HepG2 (cell line): ENCODE results near the gene BRCA2. TPM values are rescaled to one million over a fixed set of nuclear protein-coding genes. Genes with fewer than 3 reads are reported as not detected.

Source experiments
- ATRX ChIP-seq: sonication (generic); formaldehyde crosslinking; IDR thresholded peaks from 2 replicates; pipeline ENCODE4 v1.4.0; 2020; ENCODE audit warnings: missing genetic modification reagents, borderline replicate concordance
- BCL3 ChIP-seq: sonication (generic); formaldehyde crosslinking; IDR thresholded peaks from 2 replicates; pipeline ENCODE4 v1.5.1; 2020; ENCODE audit warnings: mild to moderate bottlenecking, missing genetic modification reagents, moderate library complexity
- CREB3 ChIP-seq: sonication (generic); formaldehyde crosslinking; IDR thresholded peaks from 2 replicates; pipeline ENCODE4 v1.5.0; 2020; ENCODE audit warnings: missing genetic modification reagents
- MLXIP ChIP-seq: sonication (generic); formaldehyde crosslinking; IDR thresholded peaks from 2 replicates; pipeline ENCODE4 v1.9.0; 2021; ENCODE audit warnings: missing genetic modification reagents, borderline replicate concordance
- RCOR2 ChIP-seq: IDR thresholded peaks from 2 replicates; pipeline ENCODE4 v1.6.1; 2016; ENCODE audit warnings: missing biosample characterization, missing genetic modification reagents
- ZNF558 ChIP-seq: sonication (generic); formaldehyde crosslinking; IDR thresholded peaks from 2 replicates; pipeline ENCODE4 v1.9.0; 2022; ENCODE audit warnings: mild to moderate bottlenecking, missing genetic modification reagents, borderline replicate concordance
- ZNF563 ChIP-seq: sonication (generic); formaldehyde crosslinking; IDR thresholded peaks from 2 replicates; pipeline ENCODE4 v1.8.0; 2022; ENCODE audit warnings: mild to moderate bottlenecking, moderate library complexity, missing genetic modification reagents
- ZSCAN22 ChIP-seq: sonication (generic); formaldehyde crosslinking; IDR thresholded peaks from 2 replicates; pipeline ENCODE4 v1.4.0; 2020; ENCODE audit warnings: mild to moderate bottlenecking, missing genetic modification reagents
- polyA plus RNA-seq, 8 experiments: library from polyadenylated mRNA; depleted of rRNA in 3 of 8; stranded (reverse) in 7 of 8; unstranded in 1 of 8; fragments of >200 nt; fragmentation: Illumina TruSeq in 4 of 8; extraction: Trizol in 4 of 8; gene quantifications; 2 replicates each; pipeline versions ENCODE4 v1.2.1 to v1.2.3, GENCODE V29; 2011 to 2016; ENCODE audit warnings: low read depth in 4 of 8, missing spikeins in 1 of 8, mixed read lengths in 1 of 8; ENCODE audit not compliant: insufficient read depth in 1 of 8
- total RNA-seq, 5 experiments: library from RNA; depleted of rRNA; stranded (reverse); fragments of >200 nt; fragmentation: Illumina TruSeq; extraction: Trizol; gene quantifications; 2 replicates each; pipeline ENCODE4 v1.2.3, GENCODE V29; 2016; ENCODE audit warnings: low read depth in 1 of 5

BRCA2 gene
- total and polyA plus RNA-seq, 2 of the 13 experiments (the other 11 are each of a cell fraction or from before 2014, with no cell fraction given): 3.1 to 24.6 TPM

GRCh38 chr13:32425158-32425557, 109.8 kb downstream of the BRCA2 start (continued):
- no peak for TF ChIP-seq MLXIP (CRISPR knock-in tag)
- no peak for TF ChIP-seq ZSCAN22
- TF ChIP-seq BCL3: no peak
- TF ChIP-seq RCOR2 (CRISPR knock-in tag): no peak
- no peak for TF ChIP-seq ZNF563 (CRISPR knock-in tag)
- no peak for TF ChIP-seq ZNF558 (CRISPR knock-in tag)
- TF ChIP-seq CREB3 (CRISPR knock-in tag): no peak
- TF ChIP-seq ATRX (CRISPR knock-in tag): no peak
